ENCODE data around the gene GALNT17.

The GALNT17 gene

DNA sequence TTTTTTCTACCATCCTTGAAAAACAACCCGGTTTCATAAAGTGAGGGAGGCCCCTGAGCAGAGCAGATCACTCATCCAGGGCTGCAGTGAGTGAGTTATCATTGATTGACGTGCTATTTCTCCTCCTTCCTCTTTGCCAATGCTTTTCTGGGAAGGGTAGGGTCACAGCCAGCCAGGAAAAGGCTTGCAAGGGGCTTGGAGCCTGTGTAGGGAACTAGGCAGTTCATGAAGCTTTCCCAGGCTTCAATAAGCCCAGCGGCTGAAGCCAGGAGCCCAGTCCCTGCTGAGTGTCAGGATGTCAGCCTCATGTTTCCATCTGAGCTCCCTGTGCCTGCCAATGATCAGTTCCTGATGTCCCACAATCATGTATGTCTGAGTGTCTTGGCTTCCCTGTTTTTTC lies 584.7 kb downstream of the GALNT17 start:
- Histone ChIP-seq H3K79me2 (ENCODE audit: low read length) (no peaks in the 10 kb centered on the region), H3K27ac (ENCODE audit: low read length) (no peak overlapping the region), H3K9ac (ENCODE audit: low read length) (no peak overlapping the region), H3K4me2 (ENCODE audit: low read length) (no peak overlapping the region), H4K20me1 (ENCODE audit: insufficient read depth, low read length) (no peaks in the 10 kb centered on the region), H2AFZ (ENCODE audit: low read depth, low read length) (no peak overlapping the region), H3K27me3 (ENCODE audit: low read depth, low read length) (no peaks in the 10 kb centered on the region), H3K4me1 (ENCODE audit: low read length) (no peaks in the 10 kb centered on the region), H3K4me3 (ENCODE audit: low read length) (no peak overlapping the region), H3K36me3 (replicated peaks; ENCODE audit: low read depth, low read length) (no peaks in the 10 kb centered on the region), H3K9me3 (ENCODE audit: insufficient read depth, low read length) (no peaks in the 10 kb centered on the region)
- TF ChIP-seq EZH2phosphoT487 (IDR thresholded peaks at IDR 0.05; ENCODE audit: low read depth) = no peak
- TF ChIP-seq, protein P1, sequence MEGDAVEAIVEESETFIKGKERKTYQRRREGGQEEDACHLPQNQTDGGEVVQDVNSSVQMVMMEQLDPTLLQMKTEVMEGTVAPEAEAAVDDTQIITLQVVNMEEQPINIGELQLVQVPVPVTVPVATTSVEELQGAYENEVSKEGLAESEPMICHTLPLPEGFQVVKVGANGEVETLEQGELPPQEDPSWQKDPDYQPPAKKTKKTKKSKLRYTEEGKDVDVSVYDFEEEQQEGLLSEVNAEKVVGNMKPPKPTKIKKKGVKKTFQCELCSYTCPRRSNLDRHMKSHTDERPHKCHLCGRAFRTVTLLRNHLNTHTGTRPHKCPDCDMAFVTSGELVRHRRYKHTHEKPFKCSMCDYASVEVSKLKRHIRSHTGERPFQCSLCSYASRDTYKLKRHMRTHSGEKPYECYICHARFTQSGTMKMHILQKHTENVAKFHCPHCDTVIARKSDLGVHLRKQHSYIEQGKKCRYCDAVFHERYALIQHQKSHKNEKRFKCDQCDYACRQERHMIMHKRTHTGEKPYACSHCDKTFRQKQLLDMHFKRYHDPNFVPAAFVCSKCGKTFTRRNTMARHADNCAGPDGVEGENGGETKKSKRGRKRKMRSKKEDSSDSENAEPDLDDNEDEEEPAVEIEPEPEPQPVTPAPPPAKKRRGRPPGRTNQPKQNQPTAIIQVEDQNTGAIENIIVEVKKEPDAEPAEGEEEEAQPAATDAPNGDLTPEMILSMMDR (IDR thresholded peaks at IDR 0.05; ENCODE audit: low read depth, low read length) = no peak

DNA sequence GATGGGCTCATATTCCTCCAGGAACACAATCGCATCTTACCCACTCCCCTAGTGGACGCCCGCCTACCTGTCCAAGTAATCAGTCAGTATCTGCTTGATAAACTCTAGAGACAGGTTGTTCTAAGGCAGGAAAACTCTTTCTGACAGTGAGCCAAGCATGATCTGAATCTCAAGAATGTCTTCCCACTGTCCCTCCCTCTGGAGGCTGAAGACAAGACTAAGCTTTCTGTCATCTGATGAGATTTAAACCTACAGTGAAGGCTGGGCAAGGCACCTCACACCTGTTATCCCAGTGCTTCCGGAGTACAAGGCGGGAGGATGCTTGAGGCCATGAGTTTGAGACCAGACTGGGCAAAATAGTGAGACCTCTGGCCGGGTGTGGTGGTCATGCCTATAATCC lies 586.6 kb downstream of the GALNT17 start:
- Histone ChIP-seq H4K20me1 (ENCODE audit: insufficient read depth, low read length) (no peaks in the 10 kb centered on the region), H3K4me1 (ENCODE audit: low read length) (no peaks in the 10 kb centered on the region), H3K36me3 (replicated peaks; ENCODE audit: low read depth, low read length) (no peaks in the 10 kb centered on the region), H3K4me3 (ENCODE audit: low read length) (no peak overlapping the region), H3K27me3 (ENCODE audit: low read depth, low read length) (no peaks in the 10 kb centered on the region), H3K4me2 (ENCODE audit: low read length) (no peak overlapping the region), H3K79me2 (ENCODE audit: low read length) (no peaks in the 10 kb centered on the region), H3K9ac (ENCODE audit: low read length) (no peak overlapping the region), H3K27ac (ENCODE audit: low read length) (no peak overlapping the region), H2AFZ (ENCODE audit: low read depth, low read length) (no peak overlapping the region), H3K9me3 (ENCODE audit: insufficient read depth, low read length) (no peaks in the 10 kb centered on the region)
- no peak for TF ChIP-seq EZH2phosphoT487 (IDR thresholded peaks at IDR 0.05; ENCODE audit: low read depth)
- TF ChIP-seq, protein P1 (IDR thresholded peaks at IDR 0.05; ENCODE audit: low read depth, low read length) = no peak

DNA sequence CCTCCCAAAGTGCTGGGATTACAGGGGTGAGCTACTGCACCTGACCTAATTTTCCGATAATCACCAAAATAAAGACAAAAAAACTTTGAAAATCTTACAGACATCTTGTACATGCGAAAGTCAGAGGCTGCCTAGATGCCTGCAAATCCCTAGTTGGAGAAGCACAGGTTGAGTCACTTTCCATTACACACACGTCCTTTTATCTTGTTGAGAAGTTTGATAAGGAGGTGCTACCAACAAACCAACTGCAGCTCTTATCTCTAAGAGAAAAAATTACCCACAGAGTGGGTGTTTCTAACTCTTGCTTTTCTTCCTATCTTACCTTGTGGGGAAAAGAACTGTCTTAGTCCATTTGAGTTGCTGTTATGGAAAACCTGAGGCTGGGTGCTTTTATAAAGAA lies 589.8 kb downstream of the GALNT17 start:
- Histone ChIP-seq H4K20me1 (ENCODE audit: insufficient read depth, low read length) (no peaks in the 10 kb centered on the region), H3K9ac (ENCODE audit: low read length) (no peak overlapping the region), H3K4me2 (ENCODE audit: low read length) (no peak overlapping the region), H2AFZ (ENCODE audit: low read depth, low read length) (no peak overlapping the region), H3K4me3 (ENCODE audit: low read length) (no peak overlapping the region), H3K27ac (ENCODE audit: low read length) (no peak overlapping the region), H3K9me3 (ENCODE audit: insufficient read depth, low read length) (no peaks in the 10 kb centered on the region), H3K27me3 (ENCODE audit: low read depth, low read length) (no peaks in the 10 kb centered on the region), H3K36me3 (replicated peaks; ENCODE audit: low read depth, low read length) (no peaks in the 10 kb centered on the region), H3K79me2 (ENCODE audit: low read length) (no peaks in the 10 kb centered on the region), H3K4me1 (ENCODE audit: low read length) (no peaks in the 10 kb centered on the region)
- no peak for TF ChIP-seq EZH2phosphoT487 (IDR thresholded peaks at IDR 0.05; ENCODE audit: low read depth)
- TF ChIP-seq, protein P1 (IDR thresholded peaks at IDR 0.05; ENCODE audit: low read depth, low read length) = no peak

DNA sequence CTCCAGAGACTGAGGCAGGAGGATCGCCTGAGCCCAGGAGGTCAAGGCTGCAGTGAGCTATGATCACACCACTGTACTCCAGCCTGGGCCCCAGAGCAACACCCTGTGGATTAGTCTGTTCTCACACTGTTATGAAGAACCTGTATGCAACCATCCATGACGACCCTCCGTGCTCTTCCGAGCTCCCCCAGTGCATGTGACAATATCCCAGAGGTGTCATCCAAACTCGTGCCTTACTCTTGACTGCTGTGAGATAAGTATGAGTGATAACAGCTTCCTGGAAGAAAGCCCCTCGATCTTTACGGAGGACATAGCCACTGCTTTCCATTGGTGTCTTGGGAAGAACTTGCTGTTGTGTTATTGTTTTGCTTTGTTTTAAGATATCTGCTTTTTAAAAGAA lies 591.9 kb downstream of the GALNT17 start:
- Histone ChIP-seq H3K4me3 (ENCODE audit: low read length) (no peak overlapping the region), H3K9me3 (ENCODE audit: insufficient read depth, low read length) (no peaks in the 10 kb centered on the region), H3K79me2 (ENCODE audit: low read length) (no peaks in the 10 kb centered on the region), H3K4me2 (ENCODE audit: low read length) (no peak overlapping the region), H3K27me3 (ENCODE audit: low read depth, low read length) (no peaks in the 10 kb centered on the region), H3K36me3 (replicated peaks; ENCODE audit: low read depth, low read length) (no peaks in the 10 kb centered on the region), H3K9ac (ENCODE audit: low read length) (no peak overlapping the region), H3K27ac (ENCODE audit: low read length) (no peak overlapping the region), H3K4me1 (ENCODE audit: low read length) (no peaks in the 10 kb centered on the region), H4K20me1 (ENCODE audit: insufficient read depth, low read length) (no peaks in the 10 kb centered on the region), H2AFZ (ENCODE audit: low read depth, low read length) (no peak overlapping the region)
- TF ChIP-seq, protein P1 (IDR thresholded peaks at IDR 0.05; ENCODE audit: low read depth, low read length) = no peak
- no peak for TF ChIP-seq EZH2phosphoT487 (IDR thresholded peaks at IDR 0.05; ENCODE audit: low read depth)
